Daoy (cell line): Measurements from ENCODE around the gene AP1S1. TPM values are rescaled to one million over a fixed set of nuclear protein-coding genes. Genes with fewer than 3 reads are reported as not detected.
"Not testable (repeated sequence)": the region's sequence is repeated elsewhere in the genome, so short reads cannot be mapped to it uniquely, and the experiment has no call there.

ENCODE experiments used
- DNase-seq: peaks from one replicate; pipeline ENCODE4 v3.0.0-alpha.2; 2015; ENCODE audit warnings: low read depth
- total RNA-seq: library from RNA; depleted of rRNA; stranded (reverse); fragments of >200 nt; shearing (Covaris generic); gene quantifications from 2 replicates; pipeline ENCODE4 v1.2.3, GENCODE V29; 2014; rRNA removed

AP1S1 gene
- total RNA-seq, 1 experiment from 2014 or later: 320 TPM

GRCh38 chr7:101200862-101201599 is 46.8 kb downstream of the AP1S1 start, which contains the start of gene MOGAT3:
TSS of gene MOGAT3 (minus strand) at chr7:101201036. CDS start at chr7:101200854, 182 bp downstream.
- no peak for DNase-seq

DNA sequence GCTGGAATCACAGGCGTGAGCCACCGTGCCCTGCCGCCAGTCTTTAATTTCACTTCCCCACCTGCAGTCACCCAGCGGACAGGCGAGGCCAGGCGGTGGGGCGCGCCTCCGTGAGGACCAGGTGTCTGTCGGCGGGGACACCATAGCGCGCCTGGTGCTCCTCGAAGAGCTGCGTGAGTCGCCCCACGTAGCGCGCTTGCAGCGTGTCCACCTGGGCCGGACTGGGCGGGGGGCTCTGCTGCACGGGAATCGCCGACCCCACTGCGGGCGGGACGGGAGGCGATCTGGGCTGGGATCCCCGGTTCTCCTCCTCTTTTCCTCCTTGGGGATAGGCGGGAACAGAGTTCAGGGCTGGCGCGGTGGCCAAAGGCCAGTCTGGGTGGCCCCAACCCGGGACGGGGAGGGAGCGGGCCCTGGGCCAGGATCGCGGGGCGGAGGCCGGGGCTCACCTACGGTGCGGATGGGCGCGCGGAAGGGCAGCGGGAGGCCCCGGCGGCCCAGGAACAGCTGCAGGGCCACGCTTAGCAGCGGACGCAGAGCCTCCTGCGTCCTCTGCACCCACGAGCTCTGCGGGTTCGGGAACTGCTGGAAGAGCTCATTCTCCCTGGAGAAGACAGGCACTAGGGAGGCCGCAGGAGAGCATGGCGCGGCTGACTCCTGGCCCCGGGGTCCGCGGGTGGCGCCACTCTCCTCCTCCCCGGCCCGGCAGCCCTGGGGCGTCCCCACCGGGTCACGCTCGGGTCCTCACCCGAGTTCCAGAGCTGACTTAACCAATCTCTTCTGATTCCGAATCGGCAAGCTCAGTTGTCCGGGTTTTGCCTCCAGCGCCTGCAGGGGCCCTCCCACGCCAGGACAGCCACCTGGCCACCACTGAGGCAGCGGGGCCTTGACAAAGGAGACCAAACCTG is 47.7 kb downstream of the AP1S1 start:
- DNase-seq: no peak

DNA sequence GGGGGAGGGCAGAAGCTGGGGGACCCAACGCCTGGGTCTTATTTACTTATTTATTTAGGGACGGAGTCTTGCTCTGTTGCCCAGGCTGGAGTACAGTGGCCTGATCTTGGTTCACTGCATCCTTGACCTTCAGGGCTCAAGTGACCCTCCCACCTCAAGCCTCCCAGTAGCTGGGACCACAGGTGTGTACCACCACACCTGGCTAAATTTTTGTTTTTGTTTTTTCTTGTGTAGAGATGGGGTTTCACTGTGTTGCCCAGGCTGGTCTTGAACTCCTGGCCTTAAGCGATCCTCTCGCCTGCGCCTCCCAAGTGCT is 48.3 kb downstream of the AP1S1 start:
- no peak for DNase-seq

DNA sequence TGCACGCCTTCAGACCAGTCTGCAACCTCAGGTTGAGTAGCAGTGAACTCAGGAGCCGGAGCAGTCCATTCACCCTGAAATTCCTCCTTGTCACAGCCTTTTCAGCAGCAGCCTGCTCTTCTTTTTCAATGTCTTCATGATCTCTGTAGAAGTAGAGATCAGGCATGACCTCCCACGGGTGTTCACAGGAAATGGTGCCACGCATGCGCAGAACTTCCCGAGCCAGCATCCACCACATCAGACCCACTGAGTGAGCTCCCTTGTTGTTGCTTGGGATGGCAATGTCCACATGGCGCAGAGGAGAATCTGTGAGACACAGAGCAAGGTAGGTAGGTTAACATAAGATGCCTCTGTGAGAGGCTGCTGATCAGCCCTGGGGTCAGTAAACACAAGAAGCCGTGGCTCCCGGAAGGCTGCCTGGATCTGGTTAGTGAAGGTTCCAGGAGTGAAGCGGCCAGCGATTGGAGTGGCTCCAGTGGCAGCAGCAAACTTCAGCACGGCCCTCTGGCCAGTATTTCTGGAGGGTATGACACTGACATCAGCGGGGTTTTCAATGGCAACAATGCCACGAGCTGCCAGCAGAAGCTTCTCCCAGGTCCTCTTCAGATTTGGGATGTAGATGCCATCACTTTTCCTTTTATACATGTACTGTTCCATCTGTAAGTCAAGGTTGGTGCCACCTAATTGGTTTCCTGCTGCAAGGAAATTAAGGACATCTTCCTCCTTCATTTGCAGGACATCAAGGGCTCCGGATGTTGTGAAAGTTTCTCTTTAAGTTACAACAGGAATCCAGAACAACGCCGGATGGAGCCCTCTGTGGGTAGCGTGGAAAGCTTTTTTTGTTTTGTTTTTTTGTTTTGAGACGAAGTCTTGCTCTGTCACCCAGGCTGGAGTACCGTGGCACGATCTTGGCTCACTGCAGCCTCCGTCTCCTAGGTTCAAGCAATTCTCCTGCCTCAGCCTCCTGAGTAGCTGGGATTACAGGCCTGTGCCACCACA is 49.8 kb downstream of the AP1S1 start:
- not testable (repeated sequence) for DNase-seq

GRCh38 chr7:101205901-101206664 is 51.8 kb downstream of the AP1S1 start:
- no peak for DNase-seq

DNA sequence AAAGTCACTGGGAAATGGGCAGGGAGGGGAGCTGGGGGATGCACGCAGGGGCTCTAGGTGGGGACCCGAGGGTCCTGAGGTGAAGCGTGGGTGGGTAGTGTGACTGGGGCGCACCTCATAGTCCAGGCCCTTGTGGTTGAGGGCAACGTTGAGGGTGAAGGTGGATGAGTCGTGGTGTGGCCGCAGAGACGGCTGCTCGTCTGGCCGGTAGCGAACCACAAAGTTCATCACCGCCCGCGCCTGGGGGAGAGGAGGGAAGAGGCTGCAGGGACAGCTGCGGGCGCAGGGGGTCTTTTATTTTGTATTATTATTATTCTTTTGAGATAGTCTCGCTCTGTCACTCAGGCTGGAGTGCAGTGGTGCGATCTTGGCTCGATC is 52.4 kb downstream of the AP1S1 start:
- DNase-seq: no peak

DNA sequence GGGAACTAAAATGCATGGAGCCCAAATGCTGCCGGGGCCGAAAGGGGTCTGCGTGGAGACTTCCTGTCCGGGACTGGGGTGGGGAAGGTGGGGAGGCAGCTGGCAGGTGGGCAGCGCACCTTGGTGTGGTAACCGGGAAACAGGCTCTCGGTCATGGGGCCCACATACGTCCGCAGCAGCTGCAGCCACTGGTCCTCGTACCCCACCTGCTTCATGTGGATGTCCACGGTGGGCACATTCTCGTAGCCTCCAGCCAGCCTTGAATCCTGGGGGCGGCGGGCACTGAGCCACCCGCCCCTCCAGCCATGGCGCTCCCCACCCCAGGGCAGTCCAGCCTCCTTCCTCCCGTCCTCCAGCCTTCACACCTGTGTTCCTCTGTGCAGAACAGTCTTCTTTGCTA is 53.2 kb downstream of the AP1S1 start:
- DNase-seq: no peak

- DNase-seq: no peak
Measured at GRCh38 chr7:101208794-101209193, 54.5 kb downstream of the AP1S1 start.

- no peak for DNase-seq
Measured at GRCh38 chr7:101210143-101210542, 55.9 kb downstream of the AP1S1 start.

Other genes with a start within 250 kb of the AP1S1 start
- not detected in 2 replicates for gene MUC3A, start 204.9 kb upstream of the AP1S1 start, total RNA-seq
- gene MUC12, start 184.9 kb upstream of the AP1S1 start, total RNA-seq: 1.4 and 8.7 TPM in 2 replicates
- gene MUC17, start 134.4 kb upstream of the AP1S1 start, total RNA-seq: not detected in 2 replicates
- gene TRIM56, start 69.0 kb upstream of the AP1S1 start, total RNA-seq: 9.8 and 12.6 TPM in 2 replicates
- gene SERPINE1, start 27.4 kb upstream of the AP1S1 start, total RNA-seq: 674 and 845 TPM in 2 replicates
- 6.5 and 10.3 TPM in 2 replicates for gene VGF, start 11.1 kb downstream of the AP1S1 start, total RNA-seq
- not detected in 2 replicates for gene NAT16, start 25.8 kb downstream of the AP1S1 start, total RNA-seq
- not detected in 2 replicates for gene MOGAT3, start 46.6 kb downstream of the AP1S1 start, total RNA-seq
- 107 and 139 TPM in 2 replicates for gene PLOD3, start 63.1 kb downstream of the AP1S1 start, total RNA-seq
- gene ZNHIT1, start 63.7 kb downstream of the AP1S1 start, total RNA-seq: 271 and 277 TPM in 2 replicates
- gene CLDN15, start 83.3 kb downstream of the AP1S1 start, total RNA-seq: 4.9 and 5.8 TPM in 2 replicates
- 294 and 310 TPM in 2 replicates for gene FIS1, start 90.6 kb downstream of the AP1S1 start, total RNA-seq
- 98.7 and 112 TPM in 2 replicates for gene IFT22, start 167.3 kb downstream of the AP1S1 start, total RNA-seq
- 0.11 TPM in 1 of 2 replicates, not detected in the other for gene COL26A1, start 208.4 kb downstream of the AP1S1 start, total RNA-seq